ENCODE measurements around the gene AGBL4.
"Not testable (repeated sequence)": the region's sequence is repeated elsewhere in the genome, so short reads cannot be mapped to it uniquely, and the experiment has no call there.

AGBL4 gene

GRCh38 chr1:48560577-48560976 lies 1463.2 kb downstream of the AGBL4 start:
- no peak for DNase-seq

GRCh38 chr1:48560116-48560515 lies 1463.6 kb downstream of the AGBL4 start:
- no peak for DNase-seq

GRCh38 chr1:48558366-48558765 lies 1465.4 kb downstream of the AGBL4 start:
- DNase-seq: no peak

GRCh38 chr1:48556186-48556850 lies 1467.4 kb downstream of the AGBL4 start:
- DNase-seq: no peak

DNA sequence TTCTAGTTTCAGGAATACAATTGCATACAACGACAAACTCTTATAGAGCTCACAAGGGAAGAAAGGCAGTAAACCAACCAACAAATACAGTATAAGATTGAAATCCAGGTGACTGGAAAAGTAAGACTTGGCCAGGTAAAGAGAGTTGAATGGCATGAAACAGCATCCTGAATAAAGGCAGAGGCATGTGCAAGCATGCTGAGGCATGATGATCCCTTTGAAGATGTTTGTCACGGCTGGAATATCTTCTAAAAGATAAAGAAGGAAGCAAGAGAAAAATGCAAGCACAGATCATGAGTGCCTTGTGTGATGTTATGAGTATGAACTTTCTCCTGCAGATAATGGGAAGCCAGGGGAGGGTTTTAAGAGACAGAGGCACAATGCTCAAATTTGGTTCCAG lies 1468.5 kb downstream of the AGBL4 start:
- DNase-seq: no peak

DNA sequence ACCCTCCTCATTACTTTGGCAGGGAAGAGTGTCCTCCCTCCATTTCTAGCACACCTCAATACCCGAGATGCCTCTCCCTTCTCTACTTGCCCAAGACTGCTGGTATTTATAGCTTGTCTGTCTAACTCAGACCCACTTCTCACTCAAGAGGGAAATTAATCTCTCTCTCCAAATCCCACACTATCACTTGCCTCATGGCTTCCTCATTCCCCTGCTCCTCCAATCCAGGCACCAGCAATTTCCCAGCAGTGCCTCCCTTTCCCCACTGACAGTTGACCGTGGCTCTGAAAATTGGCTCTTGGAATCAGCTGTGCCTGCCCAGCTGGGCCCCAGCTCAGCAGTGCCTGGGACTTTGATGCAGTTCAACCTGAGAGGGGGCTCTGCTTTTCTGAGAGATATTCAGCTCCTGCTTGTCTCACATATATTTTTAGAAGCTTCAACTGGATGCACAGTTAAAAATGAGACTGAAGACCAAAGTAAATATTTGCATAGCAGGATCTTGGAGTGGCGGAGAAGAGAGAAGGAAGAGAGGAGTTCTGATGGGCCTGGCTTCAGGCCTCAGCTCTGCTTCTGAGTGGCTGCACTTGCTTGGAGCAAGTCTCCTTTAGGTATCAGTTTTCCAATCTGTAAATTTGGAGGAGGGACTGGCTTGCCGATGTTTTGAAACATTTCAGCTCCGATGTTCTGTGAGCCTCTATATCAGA lies 1470.7 kb downstream of the AGBL4 start:
- DNase-seq: no peak

- DNase-seq: no peak
Observed at GRCh38 chr1:48552420-48552819, 1471.3 kb downstream of the AGBL4 start.

GRCh38 chr1:48548985-48549384 lies 1474.8 kb downstream of the AGBL4 start:
- DNase-seq: no peak

GRCh38 chr1:48547561-48548220 lies 1476.1 kb downstream of the AGBL4 start:
- DNase-seq: no peak

DNA sequence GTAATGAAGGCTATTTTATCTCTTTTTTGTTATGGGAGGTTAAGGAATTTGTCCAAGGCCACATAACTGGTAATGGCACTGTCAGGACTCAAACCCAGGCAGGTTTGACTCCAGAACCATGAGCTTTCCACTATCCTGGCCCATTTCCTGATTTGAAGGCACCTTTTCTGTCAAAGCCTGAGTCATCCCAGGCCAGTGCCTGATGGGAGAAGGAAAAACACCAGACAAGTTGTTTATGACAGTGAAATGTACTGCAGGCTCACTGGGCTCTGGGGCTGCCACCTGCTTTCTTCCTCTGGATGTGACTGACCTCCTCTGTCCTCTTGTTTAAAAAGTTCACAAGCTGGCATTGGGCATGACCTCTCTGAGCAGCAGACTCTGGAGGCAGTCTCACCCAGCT lies 1479.9 kb downstream of the AGBL4 start:
- no peak for DNase-seq

GRCh38 chr1:48540587-48540986 lies 1483.2 kb downstream of the AGBL4 start:
- DNase-seq: no peak

DNA sequence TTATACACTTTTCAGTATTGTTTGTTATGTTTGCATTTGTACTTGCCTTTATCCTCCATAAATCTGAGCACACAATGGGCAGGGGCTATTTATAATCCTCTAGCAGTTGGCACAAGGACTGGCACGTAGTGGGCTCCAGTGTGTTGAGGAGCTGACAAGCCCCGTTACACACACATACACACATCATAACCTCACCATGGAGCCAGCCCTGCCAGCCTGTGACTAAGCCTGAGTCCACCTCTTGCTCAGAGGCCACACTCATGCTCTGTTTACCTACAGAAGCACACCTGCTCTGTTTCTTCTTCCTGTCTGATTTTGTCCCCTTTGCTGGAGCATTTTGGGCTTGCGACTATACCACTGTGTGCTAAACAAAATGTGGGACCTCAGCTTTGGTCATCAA lies 1487.3 kb downstream of the AGBL4 start:
- no peak for DNase-seq

DNA sequence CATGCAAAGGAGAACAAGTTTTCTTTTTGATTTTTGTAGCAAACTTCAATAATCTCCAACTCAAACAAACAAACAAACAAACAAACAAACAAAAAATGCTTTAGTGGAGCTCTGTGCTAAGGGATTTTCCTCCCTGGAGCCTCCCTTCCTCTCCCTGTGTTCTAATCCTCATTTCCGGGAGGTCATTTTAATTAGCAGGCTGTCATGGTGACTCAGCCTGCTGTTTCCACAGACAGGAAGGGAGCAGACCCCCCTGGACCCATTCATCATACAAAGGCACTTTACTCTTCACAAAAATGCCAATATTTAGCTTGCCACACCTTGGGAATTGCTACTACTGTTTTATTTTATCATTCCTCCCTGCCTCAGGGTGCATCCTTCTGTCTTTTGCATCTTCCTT lies 1490.8 kb downstream of the AGBL4 start:
- DNase-seq: no peak

DNA sequence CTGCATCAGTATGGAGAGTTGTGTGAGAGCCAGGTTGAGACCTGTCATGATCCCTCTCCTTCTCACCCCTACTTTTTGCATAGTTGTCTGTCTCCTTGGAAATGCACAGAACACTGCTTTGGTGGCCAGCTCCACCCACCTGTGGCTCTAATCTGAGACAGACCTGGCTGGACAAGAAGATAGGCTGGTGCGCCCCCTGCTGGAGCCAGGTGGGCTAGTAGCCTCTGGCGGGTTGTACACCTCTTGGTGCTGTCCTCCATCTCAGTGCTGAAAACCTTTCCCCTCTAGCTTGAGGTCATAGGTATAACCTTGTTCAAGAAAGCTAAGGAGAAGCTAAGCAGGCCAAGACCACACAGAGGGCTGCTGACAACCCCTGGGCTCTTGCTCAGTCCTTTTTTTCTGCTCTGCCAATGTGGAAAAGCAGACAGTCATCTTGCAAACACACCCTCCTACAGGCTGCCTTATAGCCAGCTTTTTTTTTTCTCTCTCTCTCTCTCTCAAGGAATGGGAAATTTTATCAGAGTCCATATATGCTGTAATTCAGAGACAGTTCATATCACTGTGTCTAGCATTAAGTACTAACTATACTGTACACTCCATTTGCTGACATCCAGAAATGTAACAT lies 1492.9 kb downstream of the AGBL4 start:
- peak; percentile 51 for DNase-seq

GRCh38 chr1:48527051-48527450 lies 1496.7 kb downstream of the AGBL4 start:
- DNase-seq: no peak

DNA sequence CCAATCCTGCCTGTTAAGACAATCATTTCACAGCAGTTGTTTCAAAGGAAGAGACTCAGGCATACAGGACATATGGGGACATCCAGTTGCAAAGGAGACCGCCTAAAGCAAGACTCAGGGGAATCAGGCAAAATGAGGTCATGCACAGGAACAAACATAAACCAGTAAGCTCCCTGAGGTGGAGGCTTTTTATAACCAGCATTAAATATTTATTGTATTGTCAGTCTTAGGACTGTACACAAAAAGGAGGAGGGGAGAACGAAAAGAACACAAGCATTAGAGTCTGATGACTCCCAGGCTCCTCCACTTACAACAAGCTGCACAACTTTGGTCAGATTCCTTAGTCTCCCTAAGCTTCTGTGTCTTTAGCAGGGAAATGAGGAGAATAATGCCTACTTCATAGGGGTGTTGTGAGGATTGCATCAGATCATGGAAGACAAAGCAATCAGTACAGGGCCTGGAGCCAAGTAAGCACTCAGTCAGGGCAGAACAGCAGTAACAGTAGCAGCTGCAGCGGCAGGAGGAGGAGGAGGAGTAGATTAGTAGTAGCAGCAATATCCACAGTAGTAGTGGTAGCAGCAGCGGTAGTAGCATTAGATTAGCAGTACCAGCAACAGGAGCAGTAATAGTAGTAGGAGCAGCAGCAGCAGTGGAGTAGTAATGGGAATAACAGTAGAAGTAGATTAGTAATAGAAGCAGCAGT lies 1497.6 kb downstream of the AGBL4 start:
- DNase-seq: no peak

- DNase-seq: no peak
Observed at GRCh38 chr1:48524892-48525467, 1498.8 kb downstream of the AGBL4 start.

GRCh38 chr1:48523558-48523957 lies 1500.2 kb downstream of the AGBL4 start:
- DNase-seq: no peak

DNA sequence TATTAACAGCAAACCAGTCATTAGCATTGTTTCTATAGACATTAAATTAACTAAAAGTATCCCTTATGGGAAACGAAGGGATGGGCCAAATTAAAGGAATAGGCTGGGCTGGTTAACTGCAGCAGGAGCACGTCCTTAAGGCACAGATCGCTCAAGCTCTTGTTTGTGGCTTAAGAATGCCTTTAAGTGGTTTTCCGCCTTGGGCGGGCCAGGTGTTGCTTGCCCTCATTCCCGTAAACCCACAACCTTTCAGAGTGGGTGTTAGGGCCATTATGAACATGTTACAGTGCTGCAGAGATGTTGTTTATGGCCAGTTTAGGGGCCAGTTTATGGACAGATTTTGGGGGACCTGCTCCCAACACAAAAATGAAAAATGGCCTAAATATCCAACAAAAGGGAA lies 1503.9 kb downstream of the AGBL4 start:
- DNase-seq: not testable (repeated sequence)

DNA sequence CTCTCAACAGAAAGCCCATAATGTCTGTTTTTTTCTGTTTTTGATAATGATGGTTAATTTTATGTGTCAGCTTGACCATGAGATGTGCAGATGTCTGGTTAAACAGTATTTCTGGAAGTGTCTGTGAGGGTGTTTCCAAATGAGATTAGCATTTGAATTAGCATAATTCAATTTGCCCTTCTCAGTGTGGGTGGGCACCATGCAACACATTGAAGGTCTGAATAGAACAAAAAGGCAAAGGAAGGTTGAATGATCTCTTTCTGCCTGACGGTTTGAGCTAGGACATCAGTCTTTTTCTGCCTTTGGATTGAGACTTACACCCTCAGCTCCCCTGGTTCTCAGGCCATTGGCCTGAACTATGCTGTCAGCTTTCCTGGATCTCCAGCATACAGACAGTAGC lies 1516.9 kb downstream of the AGBL4 start:
- DNase-seq: no peak

- no peak for DNase-seq
Observed at GRCh38 chr1:48500541-48501450, 1523.0 kb downstream of the AGBL4 start.
